ACC112 (cell line): ENCODE data around the gene TRIP4.
A peak's percentile ranks its signal among the peaks of the same experiment; 100 is the strongest.

Source experiments
- H2AFZ ChIP-seq: fragments of 200-600 bp; sonication (generic); one replicate; pipeline ENCODE4 v1.6.0; 2017; ENCODE audit warnings: antibody characterized with exemption, low read length; ENCODE audit not compliant: unreplicated experiment
- H3K27ac ChIP-seq: fragments of 200-600 bp; sonication (generic); 2 replicates; pipeline ENCODE4 v1.5.1; 2014; ENCODE audit warnings: low read depth, mild to moderate bottlenecking, antibody characterized with exemption, low read length, moderate library complexity
- H3K27me3 ChIP-seq: fragments of 200-600 bp; sonication (generic); 2 replicates; pipeline ENCODE4 v1.6.1; 2014; ENCODE audit warnings: mild to moderate bottlenecking, antibody characterized with exemption, low read length, moderate library complexity, mixed read lengths; ENCODE audit not compliant: insufficient read depth
- H3K36me3 ChIP-seq: fragments of 200-600 bp; sonication (generic); 2 replicates; pipeline ENCODE4 v1.6.1; 2016; ENCODE audit warnings: mild to moderate bottlenecking, antibody characterized with exemption, low read length, moderate library complexity, mixed read lengths; ENCODE audit not compliant: insufficient read depth
- H3K4me1 ChIP-seq: fragments of 200-600 bp; sonication (generic); one replicate; pipeline ENCODE4 v1.6.1; 2016; ENCODE audit warnings: low read length, mixed read lengths; ENCODE audit not compliant: insufficient read depth, unreplicated experiment, control insufficient read depth
- H3K4me3 ChIP-seq: fragments of 200-600 bp; sonication (generic); 2 replicates; pipeline ENCODE4 v1.5.1; 2014; ENCODE audit warnings: mild to moderate bottlenecking, low read depth, low read length
- H3K79me2 ChIP-seq: fragments of 200-600 bp; sonication (generic); one replicate; pipeline ENCODE4 v1.6.0; 2016; ENCODE audit warnings: low read length; ENCODE audit not compliant: control insufficient read depth, unreplicated experiment, insufficient read depth

The TRIP4 gene

GRCh38 chr15:64423970-64424369, 36.3 kb downstream of the TRIP4 start:
- no peaks in the 10 kb centered on the region for H3K27me3 ChIP-seq
- no peak overlapping the region for H3K27ac ChIP-seq
- no peaks in the 10 kb centered on the region for H3K79me2 ChIP-seq
- H3K4me3 ChIP-seq: no peak overlapping the region
- no peak overlapping the region for H2AFZ ChIP-seq
- no peaks in the 10 kb centered on the region for H3K4me1 ChIP-seq
- H3K36me3 ChIP-seq: peaks cover 18% of the 10 kb centered on the region; the same call in 1 of the 2 replicates

DNA sequence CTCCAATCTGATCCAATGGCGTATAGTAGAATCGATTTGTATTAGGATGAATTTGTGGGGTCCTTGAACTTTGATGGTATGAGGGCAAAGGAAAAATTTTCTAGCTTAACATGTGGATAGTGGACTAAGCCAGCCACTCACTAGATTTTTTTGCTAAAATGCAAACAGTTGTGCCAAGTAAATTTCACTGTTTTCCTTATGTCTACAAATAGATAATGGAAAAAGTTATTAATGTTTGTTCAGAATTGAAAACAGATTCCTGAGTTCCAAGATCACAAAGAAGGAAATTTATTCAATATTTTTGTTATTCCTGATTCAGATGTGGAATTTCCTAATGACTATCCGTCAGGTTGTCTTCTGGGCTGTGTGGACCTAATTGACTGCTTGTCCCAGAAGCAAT, 37.6 kb downstream of the TRIP4 start:
- Histone ChIP-seq H3K27ac (no peak overlapping the region), H3K4me3 (no peak overlapping the region), H3K27me3 (no peaks in the 10 kb centered on the region), H2AFZ (no peak overlapping the region), H3K4me1 (peaks cover 11% of the 10 kb centered on the region), H3K79me2 (no peaks in the 10 kb centered on the region), H3K36me3 (peaks cover 18% of the 10 kb centered on the region; the same call in 1 of the 2 replicates)

GRCh38 chr15:64426845-64427465, 39.3 kb downstream of the TRIP4 start:
- peaks cover 21% of the 10 kb centered on the region for H3K36me3 ChIP-seq
- H3K4me1 ChIP-seq: peaks cover 20% of the 10 kb centered on the region
- H3K27me3 ChIP-seq: no peaks in the 10 kb centered on the region
- H3K27ac ChIP-seq: no peak overlapping the region
- H3K4me3 ChIP-seq: no peak overlapping the region
- no peaks in the 10 kb centered on the region for H3K79me2 ChIP-seq
- no peak overlapping the region for H2AFZ ChIP-seq

GRCh38 chr15:64429448-64429847, 41.8 kb downstream of the TRIP4 start:
- Histone ChIP-seq H3K36me3 (peaks cover 6% of the 10 kb centered on the region), H2AFZ (no peak overlapping the region), H3K79me2 (no peaks in the 10 kb centered on the region), H3K27me3 (no peaks in the 10 kb centered on the region), H3K4me1 (peaks cover 20% of the 10 kb centered on the region), H3K4me3 (no peak overlapping the region), H3K27ac (peak overlapping the region; percentile 56)

DNA sequence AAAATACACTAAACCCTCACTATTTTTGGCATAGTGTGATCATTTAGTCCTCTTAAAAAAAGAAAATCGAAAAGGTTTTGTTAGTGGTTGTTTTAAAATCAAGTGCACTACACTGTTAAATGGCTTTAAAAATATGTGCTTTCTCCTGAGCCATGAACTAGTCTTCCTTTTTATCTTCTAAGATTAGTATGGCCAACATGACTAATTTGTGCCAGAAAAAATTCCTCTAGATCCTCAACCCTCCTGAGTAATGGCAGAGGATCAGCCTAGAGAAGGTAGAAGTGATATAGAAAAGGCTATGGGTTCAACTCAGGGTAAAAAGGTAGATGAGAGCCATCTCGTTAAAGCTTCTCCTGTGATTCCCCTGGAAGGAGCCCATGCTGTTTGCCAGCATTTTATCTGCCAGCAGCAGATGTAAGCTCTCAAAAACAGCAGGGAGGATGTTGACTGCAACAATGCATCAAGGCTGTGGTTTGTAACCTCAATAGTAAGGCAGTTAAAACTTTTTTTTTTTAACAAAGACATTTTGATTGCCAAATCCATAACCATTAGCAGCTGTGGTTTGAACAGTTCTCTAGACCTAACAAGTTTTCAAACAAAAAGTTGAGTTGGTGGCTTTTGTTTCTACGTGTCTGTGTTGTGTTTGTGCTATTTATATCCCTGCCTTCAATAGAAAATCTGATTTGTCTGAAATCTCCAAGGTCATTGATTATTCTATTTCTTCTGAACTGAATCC, 42.5 kb downstream of the TRIP4 start:
- peaks cover 5% of the 10 kb centered on the region for H3K36me3 ChIP-seq
- no peak overlapping the region for H3K4me3 ChIP-seq
- peak overlapping the region; percentile 56 for H3K27ac ChIP-seq

DNA sequence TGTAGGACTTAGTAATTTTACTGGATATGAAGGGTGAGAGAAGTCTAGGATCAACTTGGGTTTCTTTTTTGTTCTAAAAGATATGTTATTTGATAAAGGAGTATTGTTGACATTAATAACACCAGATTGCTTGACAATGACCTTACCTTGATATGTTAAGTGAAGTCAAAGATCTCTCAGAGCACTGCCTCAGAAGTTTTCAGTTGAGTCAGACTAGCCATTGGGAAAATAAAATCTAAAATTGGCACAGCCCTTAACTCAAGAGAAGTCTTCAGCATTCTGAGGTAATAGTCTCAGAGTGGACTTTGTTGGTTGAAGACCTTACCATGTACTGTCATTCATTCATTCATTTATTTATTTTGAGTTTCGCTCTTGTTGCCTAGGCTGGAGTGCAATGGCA, 50.3 kb downstream of the TRIP4 start:
- Histone ChIP-seq H3K27ac (no peak overlapping the region), H3K36me3 (0 out of 2 replicates have a peak, but pooled peaks cover 3% of the 10 kb centered on the region)

More for the DNA sequence above, 42.5 kb downstream of the TRIP4 start:
- Histone ChIP-seq H3K4me1 (peaks cover 20% of the 10 kb centered on the region), H2AFZ (no peak overlapping the region), H3K79me2 (no peaks in the 10 kb centered on the region), H3K27me3 (no peaks in the 10 kb centered on the region)

GRCh38 chr15:64438653-64439447, 51.2 kb downstream of the TRIP4 start:
- Histone ChIP-seq H3K4me3 (no peak overlapping the region), H3K4me1 (peaks cover 12% of the 10 kb centered on the region), H3K27ac (no peak overlapping the region), H3K36me3 (0 out of 2 replicates have a peak, but pooled peaks cover 3% of the 10 kb centered on the region), H3K27me3 (no peaks in the 10 kb centered on the region), H2AFZ (no peak overlapping the region), H3K79me2 (no peaks in the 10 kb centered on the region)

More for the DNA sequence above, 50.3 kb downstream of the TRIP4 start:
- no peaks in the 10 kb centered on the region for H3K27me3 ChIP-seq
- H3K79me2 ChIP-seq: no peaks in the 10 kb centered on the region
- H2AFZ ChIP-seq: no peak overlapping the region
- peaks cover 3% of the 10 kb centered on the region for H3K4me1 ChIP-seq
- no peak overlapping the region for H3K4me3 ChIP-seq

- no peak overlapping the region for H2AFZ ChIP-seq
- H3K4me3 ChIP-seq: no peak overlapping the region
- H3K27ac ChIP-seq: no peak overlapping the region
- H3K27me3 ChIP-seq: no peaks in the 10 kb centered on the region
- peaks cover 23% of the 10 kb centered on the region for H3K4me1 ChIP-seq
- H3K79me2 ChIP-seq: no peaks in the 10 kb centered on the region
- 0 out of 2 replicates have a peak, but pooled peaks cover 3% of the 10 kb centered on the region for H3K36me3 ChIP-seq
Observed at GRCh38 chr15:64441852-64442251, 54.2 kb downstream of the TRIP4 start.

GRCh38 chr15:64443016-64443415, 55.4 kb downstream of the TRIP4 start:
- no peaks in the 10 kb centered on the region for H3K27me3 ChIP-seq
- no peak overlapping the region for H3K4me3 ChIP-seq
- peak overlapping the region; percentile 75 for H3K27ac ChIP-seq
- H3K4me1 ChIP-seq: peaks cover 23% of the 10 kb centered on the region
- no peak overlapping the region for H2AFZ ChIP-seq
- no peaks in the 10 kb centered on the region for H3K79me2 ChIP-seq
- H3K36me3 ChIP-seq: peaks cover 3% of the 10 kb centered on the region; the same call in 1 of the 2 replicates

DNA sequence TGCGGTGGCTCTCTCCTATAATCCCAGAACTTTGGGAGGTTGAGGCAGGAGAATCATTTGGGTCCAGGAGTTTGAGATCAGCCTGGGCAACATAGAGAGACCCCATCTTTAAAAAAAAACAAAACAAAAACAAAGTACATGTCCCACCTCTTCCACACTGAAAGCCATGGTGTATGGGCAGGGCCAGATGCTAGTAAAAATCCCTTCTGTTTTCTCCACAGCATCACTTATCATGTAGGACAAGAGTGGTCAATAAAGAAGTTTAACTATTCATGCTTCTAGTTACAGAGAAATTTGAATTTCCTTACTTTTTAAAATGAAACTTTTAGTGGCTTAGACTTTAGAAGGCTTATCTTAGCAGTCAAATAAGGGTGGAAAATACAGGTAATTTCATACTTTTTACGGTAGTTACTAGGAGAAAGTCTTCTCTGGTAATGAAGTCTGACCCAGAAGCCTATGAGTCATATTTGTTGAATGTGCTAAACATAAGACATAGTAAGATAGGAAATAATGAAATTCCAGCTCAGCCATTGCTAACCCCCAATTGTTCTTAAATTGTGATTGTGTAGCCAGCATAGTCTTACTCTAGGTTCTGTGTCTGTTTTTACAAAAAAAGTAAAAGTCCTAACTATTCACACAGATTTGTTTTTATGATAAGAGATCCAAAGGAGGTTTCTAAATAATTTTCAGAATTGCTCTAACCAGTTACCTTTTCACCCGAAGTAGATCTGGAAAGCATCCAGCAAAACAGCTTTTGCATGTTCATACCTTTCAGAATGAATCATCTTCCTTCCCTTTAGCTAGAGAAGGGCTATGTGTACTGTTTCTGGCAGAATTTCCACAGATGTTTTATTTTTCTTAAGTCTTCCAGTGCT, 56.3 kb downstream of the TRIP4 start:
- Histone ChIP-seq H3K36me3 (peaks cover 3% of the 10 kb centered on the region; the same call in 1 of the 2 replicates), H3K27ac (peak overlapping the region; percentile 75), H3K4me1 (peaks cover 23% of the 10 kb centered on the region), H3K27me3 (no peaks in the 10 kb centered on the region), H2AFZ (no peak overlapping the region), H3K4me3 (peak overlapping the region; percentile 36), H3K79me2 (no peaks in the 10 kb centered on the region)
